Kidney tubule cell (primary cell): ENCODE measurements around the gene DLX3.
"Not testable (repeated sequence)": the region's sequence is repeated elsewhere in the genome, so short reads cannot be mapped to it uniquely, and the experiment has no call there.

ENCODE experiments used
- DNase-seq: peaks from one replicate; pipeline ENCODE4 v3.0.0-alpha.2; 2018; ENCODE audit warnings: low spot score

DLX3 gene

DNA sequence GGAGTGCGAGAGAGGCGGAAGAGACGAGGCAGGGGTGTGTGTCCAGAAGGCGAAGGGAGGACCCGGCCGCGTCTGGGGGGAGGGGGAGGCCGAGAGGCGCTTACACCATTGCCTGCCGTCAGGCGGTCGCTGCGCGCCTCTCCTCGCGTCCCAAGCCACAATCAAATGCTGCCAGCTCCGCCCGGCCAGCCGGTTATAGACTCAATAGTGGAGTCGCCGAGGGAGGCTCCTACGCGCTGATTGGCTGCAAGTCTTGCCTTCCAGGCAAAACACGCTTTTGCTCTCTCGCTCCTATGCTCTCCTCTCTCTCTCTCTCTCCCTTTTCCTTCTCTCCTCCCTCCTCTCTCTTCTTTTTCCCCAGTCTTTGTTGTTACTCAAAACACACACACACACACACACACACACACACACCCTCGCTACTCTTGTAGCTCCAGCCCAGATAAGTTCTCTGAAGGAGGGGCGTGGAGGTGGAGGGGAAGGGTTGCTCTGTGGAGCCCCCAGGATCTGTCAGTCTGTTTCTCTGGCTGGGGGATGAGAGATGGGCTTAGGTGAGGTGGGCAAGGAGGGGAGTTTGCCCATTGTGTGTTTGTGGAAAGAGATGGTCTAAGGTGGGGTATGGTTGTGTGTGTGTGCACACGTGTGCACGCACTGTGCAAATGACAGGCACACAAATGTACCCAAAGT, at the start of gene DLX3:
TSS of gene DLX3 (minus strand) at position 170 of the 684 bp plus-strand sequence. CDS start 226 bp downstream, outside the sequence.
- peak; percentile 59 for DNase-seq

DNA sequence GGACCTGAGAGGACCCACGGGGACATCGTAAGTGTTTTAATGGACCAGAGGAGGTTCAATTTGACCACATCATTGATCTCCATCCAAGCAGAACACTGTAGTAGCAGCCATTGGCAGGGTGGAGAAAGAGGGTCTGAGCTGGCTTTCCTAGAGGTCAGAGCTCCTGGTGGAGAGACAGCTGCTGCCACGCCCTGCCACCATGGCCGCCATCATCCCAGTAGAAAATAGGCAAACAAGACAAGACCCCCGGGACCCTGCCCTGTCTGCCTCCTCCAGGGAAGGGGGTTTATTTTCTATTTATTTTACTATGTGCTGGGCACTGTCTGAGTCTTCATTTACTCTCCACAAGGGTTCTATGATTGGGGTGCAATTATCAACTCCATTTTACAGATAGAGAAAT, 49.5 kb upstream of the DLX3 start:
- DNase-seq: no peak

DNA sequence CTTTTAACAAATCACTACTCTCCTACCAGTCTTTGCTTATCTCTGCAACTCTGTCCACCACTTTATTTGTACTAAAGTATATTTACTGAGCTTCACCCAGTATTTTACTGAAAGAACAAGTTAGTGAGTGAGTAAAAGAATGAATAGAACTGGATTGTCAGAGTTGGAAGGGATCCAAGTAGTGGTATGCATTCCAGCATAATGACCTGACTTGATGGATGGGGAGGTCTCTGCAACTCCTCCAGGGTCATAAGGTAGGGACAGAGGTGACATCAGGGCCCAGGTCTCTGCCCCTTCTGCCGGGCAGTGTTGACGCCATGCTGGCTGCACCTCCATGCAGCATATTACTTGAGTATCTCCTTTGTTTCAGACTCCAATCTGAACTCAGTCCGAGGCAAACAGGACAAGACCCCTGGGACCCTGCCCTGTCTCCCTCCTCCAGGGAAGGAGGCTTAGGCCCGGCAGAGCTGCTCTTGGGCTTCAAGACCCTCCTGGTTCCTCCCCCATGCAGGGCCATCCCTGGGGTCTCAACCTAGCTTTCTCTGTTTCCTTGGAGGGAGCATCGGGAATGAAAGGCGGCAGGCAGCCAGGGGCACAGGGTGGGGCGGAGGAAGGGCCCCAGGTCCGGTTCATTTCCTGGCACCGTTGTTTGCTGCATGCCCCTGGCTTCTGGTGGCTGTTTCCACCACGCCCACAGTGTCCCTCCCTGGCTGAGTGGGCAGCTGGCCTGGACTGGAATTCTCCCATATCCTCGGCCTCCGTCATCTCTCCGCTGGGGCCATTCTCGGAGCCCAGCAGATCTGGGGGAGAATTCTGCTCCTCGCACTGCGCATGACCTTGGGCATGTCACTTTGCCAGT, 48.5 kb upstream of the DLX3 start:
- peak; percentile 86 for DNase-seq

- DNase-seq: no peak
Observed at GRCh38 chr17:50042211-50042610, 47.2 kb upstream of the DLX3 start.

GRCh38 chr17:50040496-50040895, 45.5 kb upstream of the DLX3 start:
- not testable (repeated sequence) for DNase-seq

- no peak for DNase-seq
Observed at GRCh38 chr17:50039058-50039457, 44.0 kb upstream of the DLX3 start.

DNA sequence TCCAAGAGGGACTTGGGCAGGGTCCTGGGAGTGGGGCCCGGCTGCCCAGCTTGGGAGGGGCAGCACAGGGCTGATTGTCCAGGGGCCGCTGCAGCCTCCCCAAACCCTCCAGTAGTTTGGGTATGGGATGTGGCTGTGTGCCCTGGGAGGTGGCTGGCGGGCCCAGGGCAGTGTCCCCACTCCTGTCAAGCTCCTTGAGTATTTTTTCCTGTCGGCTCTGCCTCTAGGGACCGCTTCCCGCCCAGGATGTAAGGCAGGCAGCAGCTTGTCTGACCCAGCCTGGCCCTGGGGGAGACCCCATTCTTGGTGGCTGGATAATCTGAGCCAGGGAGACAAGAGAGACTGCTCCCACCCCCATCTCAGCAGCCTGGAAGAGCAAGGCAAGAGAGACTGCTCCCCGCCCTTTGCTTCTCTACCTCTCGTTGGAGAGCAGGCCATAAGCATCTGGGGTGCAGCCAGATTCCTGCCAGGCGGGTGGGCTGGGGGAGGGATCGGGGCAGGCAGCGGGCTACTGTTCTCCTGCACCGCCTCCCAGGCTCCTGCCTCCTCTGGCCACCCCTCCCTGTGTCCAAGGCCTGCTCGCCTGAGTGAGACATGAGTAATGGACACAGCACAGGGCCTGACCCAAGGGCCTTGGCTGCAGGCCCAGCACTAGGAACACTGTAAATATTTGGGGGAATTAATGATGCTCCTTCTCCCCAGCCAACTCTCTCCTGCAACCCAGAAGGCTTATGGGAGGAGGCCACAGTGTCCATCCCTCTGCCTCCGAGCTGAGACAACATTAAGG, 42.5 kb upstream of the DLX3 start:
- DNase-seq: peak; percentile 89

DNA sequence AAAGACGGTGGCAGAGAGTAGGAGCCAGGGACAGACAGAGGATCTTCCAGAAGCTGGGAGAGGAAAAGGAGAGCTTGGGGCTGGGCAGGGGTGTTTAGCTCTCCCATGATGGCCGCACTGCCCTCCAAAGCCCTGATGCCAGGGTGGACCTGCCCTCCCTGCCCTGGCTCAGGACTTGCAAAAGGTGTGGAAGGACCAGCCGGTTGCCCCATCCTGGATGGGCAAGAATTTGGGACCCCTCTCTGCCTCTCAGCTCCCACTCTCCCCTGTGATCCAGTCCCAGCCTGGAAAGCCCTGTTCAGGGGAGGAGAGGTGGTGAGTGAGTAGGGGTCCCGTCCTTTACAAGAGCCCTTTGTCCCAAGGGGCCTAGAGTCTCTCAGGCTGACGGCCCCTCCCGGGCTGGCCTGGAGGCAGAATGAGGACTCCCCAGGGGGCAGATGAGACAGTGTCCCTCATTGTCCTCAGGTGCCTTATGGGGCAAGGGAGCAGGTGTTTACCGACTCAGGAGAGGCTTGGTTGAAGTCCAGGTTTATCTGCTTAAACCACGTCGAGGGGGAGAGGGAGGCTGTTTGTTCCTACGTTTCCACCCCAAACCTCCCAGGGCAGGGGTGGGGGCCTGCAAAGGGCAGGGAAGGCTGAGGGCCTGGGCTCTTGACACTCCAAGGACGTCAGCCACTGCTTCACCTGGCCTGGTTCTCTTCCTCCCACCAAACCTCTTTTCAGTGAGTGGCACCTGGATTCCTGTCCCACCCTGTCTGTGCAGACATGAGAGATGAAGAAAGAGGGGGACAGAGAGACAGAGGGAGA, 41.6 kb upstream of the DLX3 start:
- no peak for DNase-seq

DNA sequence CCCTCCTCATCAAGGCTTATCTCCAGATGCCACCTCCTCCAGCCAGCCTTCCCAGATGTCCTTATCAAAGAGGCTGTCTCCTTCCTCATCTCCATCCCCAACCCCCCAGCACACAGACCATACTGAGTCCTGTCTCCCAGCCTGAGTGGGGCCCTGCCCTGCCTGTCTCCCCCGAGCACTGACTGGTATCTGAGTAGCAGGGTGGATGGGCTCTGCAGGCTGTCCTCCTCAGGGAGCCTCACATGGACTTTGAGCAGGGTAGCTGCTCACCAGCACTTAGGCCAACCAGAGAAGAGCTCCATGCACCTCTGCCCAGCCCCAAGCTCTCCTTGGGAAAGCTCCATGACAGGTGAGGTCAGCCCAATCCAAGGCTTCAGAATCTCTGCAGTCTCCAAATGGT, 40.9 kb upstream of the DLX3 start:
- no peak for DNase-seq

DNA sequence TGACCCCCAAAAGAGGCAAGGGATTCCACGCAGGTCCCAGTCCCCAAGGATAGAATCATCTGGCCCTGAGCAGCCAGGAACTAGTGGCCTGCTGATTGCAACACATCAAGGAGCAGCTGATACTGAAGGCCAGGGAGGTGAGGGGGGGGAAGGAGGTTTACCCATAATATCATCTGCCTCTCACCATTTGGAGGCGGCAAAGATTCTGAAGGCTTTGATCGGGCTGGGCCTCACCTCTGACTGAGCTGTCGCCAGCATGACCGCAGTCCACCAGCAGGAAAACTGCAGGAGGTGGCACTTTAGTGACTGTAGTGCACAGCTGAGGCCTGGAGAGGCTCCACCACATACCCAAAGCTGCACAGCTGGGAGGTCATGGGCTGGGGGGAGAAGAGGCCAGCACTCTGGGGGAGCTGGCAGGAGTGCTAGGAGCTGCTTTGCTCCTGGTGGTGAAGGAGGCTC, 40.4 kb upstream of the DLX3 start:
- no peak for DNase-seq

- no peak for DNase-seq
Observed at GRCh38 chr17:50034498-50035364, 39.7 kb upstream of the DLX3 start.

DNA sequence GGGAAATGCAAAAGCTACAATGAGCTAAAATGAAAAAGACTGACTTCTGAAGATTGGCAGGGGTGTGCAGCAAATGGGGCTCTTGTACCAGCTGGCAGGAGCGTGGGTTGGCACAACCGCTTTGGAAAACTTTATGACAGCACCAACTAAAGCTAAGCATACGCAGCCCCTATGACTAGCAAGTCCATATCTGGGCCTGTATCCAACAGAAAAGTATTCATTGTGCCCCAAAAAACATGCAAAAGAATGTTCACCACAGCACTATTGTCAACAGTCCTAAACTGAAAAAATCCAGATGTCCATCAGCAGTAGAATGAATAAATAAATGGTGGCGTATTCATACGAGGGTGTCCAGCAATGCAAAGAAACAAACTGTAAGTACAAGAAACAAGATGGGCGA, 38.3 kb upstream of the DLX3 start:
- no peak for DNase-seq

- peak; percentile 58 for DNase-seq
Observed at GRCh38 chr17:50029185-50029584, 34.2 kb upstream of the DLX3 start.

- no peak for DNase-seq
Observed at GRCh38 chr17:50028736-50029120, 33.7 kb upstream of the DLX3 start.

DNA sequence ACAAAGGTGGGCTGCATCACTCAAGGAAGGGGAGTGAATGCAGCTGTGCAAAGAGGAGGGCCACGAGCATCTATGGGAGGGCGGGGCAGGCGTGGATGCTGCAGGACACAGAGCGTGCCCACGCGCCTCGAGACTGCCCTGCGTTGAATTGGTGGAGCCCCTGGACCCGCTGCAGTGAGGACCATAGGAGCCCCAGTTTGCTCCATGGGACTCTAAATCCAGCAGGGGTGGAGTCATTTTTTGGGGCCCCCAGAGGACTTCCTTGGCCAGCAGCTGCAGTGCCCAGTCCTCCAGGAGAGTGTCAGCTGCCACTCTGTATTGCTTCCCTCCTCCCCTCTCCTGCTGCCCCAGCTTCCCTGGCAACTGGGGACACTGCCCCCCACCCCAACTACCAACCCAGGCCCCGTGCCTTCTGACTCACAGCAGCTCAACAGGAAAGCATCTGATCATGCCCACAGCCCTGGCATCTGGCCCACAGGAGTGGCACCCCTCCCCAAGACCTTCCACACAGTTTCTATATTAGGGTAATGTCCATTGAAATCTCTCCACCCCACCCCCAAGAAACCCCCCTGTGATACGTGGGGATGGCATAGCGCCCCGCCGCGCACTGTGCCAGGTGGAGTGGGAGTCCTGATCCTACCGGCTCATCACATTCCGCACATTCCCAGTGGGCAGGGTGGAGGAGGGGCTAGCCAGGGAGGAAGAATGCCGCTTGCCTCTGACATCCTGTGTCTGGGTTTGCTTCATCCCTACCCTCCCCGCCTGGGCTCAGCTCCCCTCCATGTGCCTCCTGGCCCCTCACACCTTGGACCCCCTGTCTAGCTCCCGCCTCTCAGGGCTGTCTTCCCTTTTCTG, 33.1 kb upstream of the DLX3 start:
- peak; percentile 99 for DNase-seq

DNA sequence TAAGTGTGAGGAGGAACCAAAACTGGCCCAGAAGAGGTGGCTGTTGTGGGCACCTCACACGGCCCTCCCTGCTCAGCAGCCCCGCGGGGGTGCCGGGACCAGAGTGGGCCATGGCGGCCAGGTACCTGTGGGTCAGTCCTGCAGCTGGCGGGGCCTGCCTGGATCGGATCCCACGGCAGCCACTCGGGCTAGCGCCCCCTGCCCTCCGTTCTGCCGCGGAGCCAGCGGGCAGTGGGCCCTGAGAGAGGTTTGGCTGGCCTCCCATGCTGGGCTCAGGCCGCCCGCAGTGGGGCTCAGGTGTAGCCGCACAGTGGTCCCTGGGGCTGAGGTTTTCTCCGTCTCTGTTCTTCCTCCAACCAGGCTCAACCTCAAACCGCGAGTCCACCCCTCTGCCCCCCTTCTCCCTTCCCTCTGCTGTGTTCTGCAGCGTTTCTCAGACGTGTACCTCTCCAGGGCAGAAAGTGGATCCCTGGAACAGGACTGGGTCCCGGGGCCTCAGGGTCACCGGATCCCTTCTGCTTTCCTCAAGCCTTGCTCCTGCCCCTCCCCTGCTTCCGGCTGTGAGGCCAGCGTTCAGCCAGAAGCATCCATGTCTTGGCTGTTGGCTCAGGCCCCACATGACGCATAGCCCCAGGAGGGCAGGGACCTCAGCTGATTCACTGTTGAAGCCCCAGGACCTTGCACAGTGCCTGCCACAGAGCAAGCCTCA, 32.3 kb upstream of the DLX3 start:
- DNase-seq: peak; percentile 99

- peak; percentile 93 for DNase-seq
Observed at GRCh38 chr17:50026837-50027171, 31.8 kb upstream of the DLX3 start.

DNA sequence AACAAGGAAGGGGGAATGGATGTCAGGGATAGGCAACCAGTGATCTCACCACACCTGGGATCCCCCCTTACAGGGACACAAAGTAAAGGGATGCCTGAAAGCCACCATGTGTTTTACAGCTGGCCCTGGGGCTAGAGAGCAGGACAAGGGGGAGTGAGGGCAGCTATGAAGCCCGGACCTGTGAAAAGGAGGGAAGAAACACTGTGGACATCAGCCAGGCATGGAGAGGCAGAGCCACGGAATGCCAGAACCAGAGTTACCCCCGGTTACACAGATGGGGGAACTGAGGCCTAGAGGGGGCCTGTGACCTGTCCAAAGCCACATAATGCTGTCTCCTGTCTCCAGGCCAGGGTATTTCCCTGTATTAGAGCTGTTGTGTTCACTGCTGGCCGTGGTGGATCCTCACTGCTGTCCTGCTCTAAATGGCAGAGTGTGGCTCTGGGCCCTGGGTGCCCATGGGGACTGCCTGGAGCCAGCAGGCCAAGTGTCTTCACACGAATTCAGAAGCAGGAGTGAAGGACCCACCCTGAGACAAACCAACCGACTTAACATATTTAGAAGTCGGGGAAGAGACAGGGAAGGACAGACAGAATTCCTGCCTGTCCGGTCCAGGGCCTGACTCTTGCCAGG, 31.1 kb upstream of the DLX3 start:
- DNase-seq: no peak

DNA sequence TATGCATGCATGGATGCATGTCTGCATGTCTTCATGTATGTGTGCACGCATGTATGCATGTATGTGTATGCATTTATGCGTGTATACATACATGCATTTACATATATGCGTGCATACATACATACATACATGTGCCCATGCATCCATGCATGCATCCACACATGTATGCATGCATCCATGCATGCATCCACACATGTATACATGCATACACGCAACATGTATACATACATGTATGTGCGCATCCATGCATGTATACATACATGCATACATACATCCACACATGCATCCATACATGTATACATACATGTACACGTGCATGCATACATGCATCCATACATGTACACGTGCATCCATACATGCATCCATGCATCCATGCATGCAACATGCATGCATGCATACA, 29.8 kb upstream of the DLX3 start:
- no peak for DNase-seq
